GM23338 (cell line): ENCODE data around the gene RHOA.

Source experiments
- CTCF ChIP-seq, 2 experiments: fragments of 200-600 bp in 1 of 2; sonication (generic) in 1 of 2; conservative IDR thresholded peaks; 2 replicates each; pipeline versions ENCODE4 v1.5.1 to v1.6.1; 2016 to 2017; ENCODE audit warnings: antibody characterized with exemption in 2 of 2, low read depth in 2 of 2, mild to moderate bottlenecking in 2 of 2, moderate library complexity in 1 of 2
- EZH2 ChIP-seq: fragments of 200-600 bp; sonication (generic); IDR thresholded peaks from one replicate; pipeline ENCODE4 v1.8.0; 2017; ENCODE audit warnings: antibody characterized with exemption, mild to moderate bottlenecking, low read depth; ENCODE audit not compliant: unreplicated experiment
- EZH2phosphoT487 ChIP-seq: fragments of 200-600 bp; sonication (generic); IDR thresholded peaks from one replicate; pipeline ENCODE4 v1.8.1; 2018; ENCODE audit warnings: antibody characterized with exemption; ENCODE audit not compliant: unreplicated experiment
- POLR2AphosphoS5 ChIP-seq: IDR thresholded peaks from 2 replicates; pipeline ENCODE4 v1.6.1; 2016; ENCODE audit warnings: antibody characterized with exemption, low read depth
- REST ChIP-seq: IDR thresholded peaks from one replicate; pipeline ENCODE4 v1.6.1; 2018; ENCODE audit warnings: antibody characterized with exemption; ENCODE audit not compliant: unreplicated experiment
- STAT1 ChIP-seq: IDR thresholded peaks from one replicate; pipeline ENCODE4 v1.6.1; 2016; ENCODE audit warnings: antibody characterized with exemption; ENCODE audit not compliant: unreplicated experiment
- ZNF331 ChIP-seq: fragments of 250-450 bp; sonication (Bioruptor Pico); IDR thresholded peaks from 2 replicates; pipeline ENCODE4 v1.5.0; 2020; ENCODE audit warnings: low read depth, mild to moderate bottlenecking, moderate library complexity

- TF ChIP-seq CTCF (conservative IDR thresholded peaks at IDR 0.05; ENCODE audit: low read depth in 2 of 2), result no peak
- TF ChIP-seq STAT1, result no peak
- no peak for TF ChIP-seq EZH2
- no peak for TF ChIP-seq ZNF331 (CRISPR knock-in tag)
- no peak for TF ChIP-seq REST
- no peak for TF ChIP-seq EZH2phosphoT487
- no peak for TF ChIP-seq POLR2AphosphoS5
These were observed 94.9 kb downstream of the RHOA start for GRCh38 chr3:49316696-49317457.
